ENCODE measurements around the gene MDK. TPM values are rescaled to one million over a fixed set of nuclear protein-coding genes. Genes with fewer than 3 reads are reported as not detected.

Gene MDK
- total and polyA plus RNA-seq, 8 donors, result 5.5 to 151 (median 25.8) TPM

DNA sequence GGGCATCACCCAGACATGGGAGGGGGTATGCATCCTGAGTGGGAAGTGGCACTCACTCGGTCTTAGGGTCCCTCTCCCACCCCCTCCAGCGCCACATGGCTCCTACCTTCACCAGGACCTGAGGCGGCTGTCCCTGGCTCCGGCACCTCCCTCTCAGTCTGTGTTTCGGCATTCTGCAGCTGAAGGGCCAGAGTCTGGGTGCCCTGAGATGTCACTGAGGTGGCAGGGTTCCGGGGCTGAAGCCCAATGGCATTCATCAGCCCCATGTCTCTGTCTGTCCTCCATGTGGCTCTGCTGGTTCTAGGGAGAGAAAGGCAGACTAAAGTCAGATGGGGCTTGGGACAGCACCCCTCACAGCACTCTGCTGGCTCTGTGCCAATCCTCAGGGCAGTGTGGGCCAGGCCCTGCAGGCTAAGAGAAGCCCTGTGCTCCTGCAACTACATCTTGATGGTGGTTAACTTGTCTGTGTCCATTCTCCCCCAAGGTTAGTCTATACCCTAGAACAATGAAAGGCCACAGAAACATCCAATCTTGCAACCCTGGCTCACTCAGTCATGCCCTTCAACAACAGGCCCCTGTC lies 27.0 kb downstream of the MDK start:
- H3K27me3 ChIP-seq, result no peaks in the 10 kb centered on the region
- peaks cover 38 to 99% (median 95%) of the 10 kb centered on the region in 4 donors for H3K36me3 ChIP-seq
- H3K27ac ChIP-seq, result no peak overlapping the region
- H3K4me1 ChIP-seq, result no peaks in the 10 kb centered on the region
- 90 to 100% (median 94%) methylated on average over 5 to 6 of the region's 6 CpGs for WGBS, 5 donors
- DNase-seq, result no peak
- no peak for TF ChIP-seq POLR2A (IDR thresholded peaks at IDR 0.05)
- TF ChIP-seq, protein P1, sequence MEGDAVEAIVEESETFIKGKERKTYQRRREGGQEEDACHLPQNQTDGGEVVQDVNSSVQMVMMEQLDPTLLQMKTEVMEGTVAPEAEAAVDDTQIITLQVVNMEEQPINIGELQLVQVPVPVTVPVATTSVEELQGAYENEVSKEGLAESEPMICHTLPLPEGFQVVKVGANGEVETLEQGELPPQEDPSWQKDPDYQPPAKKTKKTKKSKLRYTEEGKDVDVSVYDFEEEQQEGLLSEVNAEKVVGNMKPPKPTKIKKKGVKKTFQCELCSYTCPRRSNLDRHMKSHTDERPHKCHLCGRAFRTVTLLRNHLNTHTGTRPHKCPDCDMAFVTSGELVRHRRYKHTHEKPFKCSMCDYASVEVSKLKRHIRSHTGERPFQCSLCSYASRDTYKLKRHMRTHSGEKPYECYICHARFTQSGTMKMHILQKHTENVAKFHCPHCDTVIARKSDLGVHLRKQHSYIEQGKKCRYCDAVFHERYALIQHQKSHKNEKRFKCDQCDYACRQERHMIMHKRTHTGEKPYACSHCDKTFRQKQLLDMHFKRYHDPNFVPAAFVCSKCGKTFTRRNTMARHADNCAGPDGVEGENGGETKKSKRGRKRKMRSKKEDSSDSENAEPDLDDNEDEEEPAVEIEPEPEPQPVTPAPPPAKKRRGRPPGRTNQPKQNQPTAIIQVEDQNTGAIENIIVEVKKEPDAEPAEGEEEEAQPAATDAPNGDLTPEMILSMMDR (IDR thresholded peaks at IDR 0.05), result no peak
- no peaks in the 10 kb centered on the region for H3K9me3 ChIP-seq
- no peak overlapping the region for H3K4me3 ChIP-seq
- intact Hi-C loops (cut with DNase I; ENCODE audit: low total_unique reads), result no loop called here

- 57 to 91% (median 72%) methylated on average over 5 of the region's 5 CpGs for WGBS, 5 donors
- no peak for DNase-seq
- Histone ChIP-seq H3K27ac (no peak overlapping the region), H3K36me3 (peaks cover 46 to 99% (median 95%) of the 10 kb centered on the region in 4 donors), H3K9me3 (no peaks in the 10 kb centered on the region), H3K27me3 (no peaks in the 10 kb centered on the region), H3K4me1 (no peaks in the 10 kb centered on the region), H3K4me3 (no peak overlapping the region)
- TF ChIP-seq POLR2A (IDR thresholded peaks at IDR 0.05) (no peak), EP300 (IDR thresholded peaks at IDR 0.05) (no peak)
- TF ChIP-seq, protein P1 (IDR thresholded peaks at IDR 0.05), result no peak
- intact Hi-C loops (cut with DNase I; ENCODE audit: low total_unique reads), result no loop called here
Measured at GRCh38 chr11:46410021-46410420, 28.6 kb downstream of the MDK start.

DNA sequence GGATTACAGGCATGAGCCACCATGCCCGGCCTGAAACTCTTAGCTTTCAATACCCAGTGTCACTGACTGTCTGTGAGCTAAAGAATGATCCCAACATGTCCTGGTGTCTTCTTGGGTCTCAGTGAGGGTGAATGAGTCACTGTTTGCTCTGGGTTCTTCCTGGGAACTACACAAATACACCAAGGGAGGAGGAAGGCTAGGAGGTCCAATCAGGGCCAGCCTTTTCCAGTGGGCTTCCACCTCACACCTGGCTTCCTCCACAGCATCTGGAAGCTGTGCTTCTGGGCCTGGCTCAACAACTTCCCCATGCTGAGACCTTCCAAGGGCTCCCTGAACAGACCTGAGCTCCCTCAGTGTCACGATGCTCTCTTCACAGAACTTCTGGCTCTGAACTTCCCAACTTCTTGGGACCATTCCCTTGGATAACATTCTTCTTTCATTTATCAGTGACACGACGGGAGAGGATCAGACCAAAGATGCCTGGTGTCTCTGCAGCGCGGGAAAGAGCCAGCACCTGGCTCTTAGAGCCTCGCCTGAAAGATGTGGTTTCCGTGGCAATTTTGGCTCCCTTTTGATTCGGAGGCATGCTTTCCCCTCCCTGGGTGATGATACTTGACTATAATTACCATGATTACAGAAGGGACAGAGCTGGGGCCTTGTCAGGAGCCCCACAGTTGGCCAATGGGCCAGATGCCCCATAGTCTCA lies 32.4 kb downstream of the MDK start:
- H3K4me3 ChIP-seq, result no peak overlapping the region

GRCh38 chr11:46414466-46414796 lies 33.0 kb downstream of the MDK start:
- TF ChIP-seq, protein P1 (IDR thresholded peaks at IDR 0.05), result no peak
- TF ChIP-seq POLR2A (IDR thresholded peaks at IDR 0.05), result no peak
- TF ChIP-seq EP300 (IDR thresholded peaks at IDR 0.05), result no peak
- TF ChIP-seq POLR2AphosphoS5 (IDR thresholded peaks at IDR 0.05), result no peak
- Histone ChIP-seq H3K27ac (no peak overlapping the region), H3K27me3 (no peaks in the 10 kb centered on the region), H3K4me1 (no peaks in the 10 kb centered on the region), H3K9me3 (no peaks in the 10 kb centered on the region), H3K4me3 (no peak overlapping the region), H3K36me3 (peaks cover 34 to 86% (median 82%) of the 10 kb centered on the region in 4 donors)
- intact Hi-C loops (cut with DNase I; ENCODE audit: low total_unique reads), result no loop called here
- 75 to 90% (median 83%) methylated on average over 5 of the region's 5 CpGs for WGBS, 5 donors
- DNase-seq, result peak in 1 of 2 donors; percentile 34

More for the DNA sequence above, 32.4 kb downstream of the MDK start:
- TF ChIP-seq EP300 (IDR thresholded peaks at IDR 0.05), result no peak
- TF ChIP-seq POLR2A (IDR thresholded peaks at IDR 0.05), result no peak
- no peak for TF ChIP-seq POLR2AphosphoS5 (IDR thresholded peaks at IDR 0.05)
- TF ChIP-seq, protein P1 (IDR thresholded peaks at IDR 0.05), result no peak
- Histone ChIP-seq H3K4me1 (no peaks in the 10 kb centered on the region), H3K27me3 (no peaks in the 10 kb centered on the region), H3K27ac (no peak overlapping the region), H3K36me3 (peaks cover 37 to 90% (median 87%) of the 10 kb centered on the region in 4 donors), H3K9me3 (no peaks in the 10 kb centered on the region)
- 85 to 92% (median 86%) methylated on average over 9 of the region's 9 CpGs for WGBS, 5 donors
- no peak for DNase-seq
- intact Hi-C loops (cut with DNase I; ENCODE audit: low total_unique reads), result no loop called here

Data from stomach (tissue), 9 donors.